ENCODE results near the gene CDK8.
"Not testable (repeated sequence)": the region's sequence is repeated elsewhere in the genome, so short reads cannot be mapped to it uniquely, and the experiment has no call there.

The CDK8 gene

DNA sequence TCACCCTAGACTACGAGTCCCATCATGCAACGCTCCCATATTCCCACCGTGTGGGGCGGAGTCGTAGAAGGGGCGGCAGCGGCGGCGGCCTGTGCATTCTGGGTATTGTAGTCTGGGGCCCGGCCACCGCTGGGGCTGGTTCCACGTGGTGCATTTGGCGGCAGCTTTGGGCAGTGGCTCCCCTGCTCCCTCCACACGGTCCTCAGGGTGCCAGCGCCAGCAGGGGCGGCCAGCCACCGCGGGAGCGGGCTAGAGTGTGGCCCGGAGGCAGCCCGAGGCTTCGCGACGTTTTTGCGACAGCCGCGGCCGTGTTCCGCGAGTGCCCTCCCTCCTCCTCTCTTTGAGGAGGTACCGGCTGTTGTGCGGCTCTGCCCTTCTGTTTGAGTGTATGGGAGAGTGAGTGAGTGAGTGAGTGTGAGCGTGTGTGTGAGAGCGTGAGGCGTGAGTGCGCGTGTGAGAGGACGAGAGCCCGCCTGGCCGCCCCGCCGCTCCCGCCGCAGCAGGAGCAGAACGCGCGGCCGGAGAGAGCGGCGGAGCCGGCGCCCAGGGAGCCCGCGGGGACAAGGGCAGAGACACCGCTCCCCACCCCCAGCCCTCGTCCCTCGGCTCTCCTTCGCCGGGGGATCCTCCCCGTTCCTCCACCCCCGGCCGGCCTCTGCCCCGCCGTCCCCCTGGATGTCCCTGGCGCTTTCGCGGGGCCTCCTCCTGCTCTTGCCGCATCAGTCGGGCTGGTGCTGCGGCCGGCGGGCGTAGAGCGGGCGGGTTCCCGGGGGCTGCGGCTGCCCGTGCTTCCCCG, at the start of gene CDK8:
TSS of gene CDK8 (plus strand) at position 343 of the 796 bp plus-strand sequence. CDS start 513 bp downstream, outside the sequence.
- DNase-seq: peak; percentile 90

DNA sequence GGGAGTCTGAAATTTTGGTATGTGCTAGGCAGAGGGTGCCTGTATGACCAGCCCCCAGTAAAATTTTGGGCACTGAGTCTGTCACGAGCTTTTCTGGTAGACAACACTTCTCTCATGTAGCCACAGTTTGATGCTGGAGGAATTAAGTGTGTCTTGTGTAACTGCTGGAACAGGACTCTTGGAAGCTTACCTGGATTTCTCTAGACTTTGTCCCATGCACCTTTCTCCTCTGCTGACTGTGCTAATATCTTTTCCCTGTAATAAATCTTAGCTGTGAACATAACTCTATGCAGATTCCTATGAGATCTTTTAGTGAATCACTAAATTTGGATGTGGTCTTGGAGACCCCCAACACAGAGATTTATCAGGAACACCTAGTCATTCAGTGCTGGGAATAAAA, 45.6 kb upstream of the CDK8 start:
- DNase-seq: no peak

DNA sequence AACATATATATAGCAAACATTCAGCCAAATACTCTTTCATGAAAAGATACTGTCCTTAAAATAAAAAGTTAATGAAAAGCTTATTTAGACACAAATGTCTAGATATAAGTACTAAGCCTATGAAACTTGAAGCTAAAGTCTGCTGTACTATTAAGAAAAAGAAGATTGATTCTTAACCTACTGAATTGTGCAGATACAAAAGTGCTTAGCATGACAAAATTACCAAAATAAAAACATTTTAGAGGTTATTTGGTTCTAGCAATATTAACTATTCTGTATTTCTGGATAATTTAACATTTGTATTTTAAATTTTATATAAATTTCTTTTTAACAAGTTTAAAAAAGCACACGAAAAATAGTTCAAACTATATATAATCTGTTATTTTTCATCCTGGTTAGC, 40.6 kb upstream of the CDK8 start:
- DNase-seq: no peak

DNA sequence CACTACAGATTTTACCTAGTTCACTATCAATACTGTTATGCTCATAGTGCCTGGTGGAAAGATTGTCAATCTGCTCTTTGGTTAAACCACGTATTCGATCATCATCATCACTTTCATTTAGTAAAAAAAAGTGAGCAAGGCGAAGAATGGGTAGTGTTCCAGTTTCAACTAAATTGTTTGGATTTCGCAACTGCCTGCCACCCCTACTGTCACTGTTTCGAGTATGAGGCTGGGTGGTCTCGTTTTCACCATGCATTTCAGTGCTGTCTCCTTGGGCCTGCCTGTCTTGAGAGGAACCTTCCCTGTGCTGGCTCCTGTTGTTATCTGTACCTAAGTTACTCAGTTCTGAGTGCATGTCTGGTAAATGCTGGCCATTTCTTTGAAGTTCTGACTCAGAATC, 39.9 kb upstream of the CDK8 start:
- no peak for DNase-seq

DNA sequence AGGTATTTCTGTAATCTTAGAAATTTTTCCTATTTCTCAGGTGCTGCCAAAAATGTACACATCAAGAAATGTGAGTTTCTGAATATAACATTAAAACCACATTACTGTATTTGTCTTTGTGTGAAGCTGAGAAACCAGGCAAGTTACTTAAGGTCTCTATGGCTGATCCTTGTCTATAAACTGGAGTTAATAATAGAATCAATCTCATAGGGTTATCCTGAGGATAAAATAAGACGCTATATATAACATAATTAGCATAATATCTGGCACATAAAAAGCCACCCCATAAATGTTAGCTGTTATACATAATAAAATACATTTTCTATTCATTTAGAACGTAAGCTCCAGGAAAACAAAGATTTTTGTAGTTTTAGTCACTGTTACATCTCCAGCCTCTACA, 37.9 kb upstream of the CDK8 start:
- no peak for DNase-seq

DNA sequence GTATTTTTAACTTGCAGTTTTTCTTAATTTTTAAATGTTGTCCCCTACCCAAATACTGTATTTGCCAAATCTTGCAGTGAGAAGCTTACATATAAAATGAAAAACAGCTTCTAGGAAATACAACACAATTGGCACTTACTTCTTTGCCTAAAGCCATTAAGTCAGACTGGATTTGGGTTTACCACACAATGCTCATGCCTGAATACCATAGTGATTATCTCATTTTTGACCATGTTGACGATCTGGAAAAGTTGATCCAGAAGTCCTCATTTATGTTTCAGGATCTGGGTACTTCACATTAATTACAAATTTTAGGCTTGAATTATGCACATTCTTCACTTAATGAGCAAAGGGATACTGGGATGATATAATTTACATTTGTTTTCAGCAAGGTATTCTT, 34.2 kb upstream of the CDK8 start:
- no peak for DNase-seq

DNA sequence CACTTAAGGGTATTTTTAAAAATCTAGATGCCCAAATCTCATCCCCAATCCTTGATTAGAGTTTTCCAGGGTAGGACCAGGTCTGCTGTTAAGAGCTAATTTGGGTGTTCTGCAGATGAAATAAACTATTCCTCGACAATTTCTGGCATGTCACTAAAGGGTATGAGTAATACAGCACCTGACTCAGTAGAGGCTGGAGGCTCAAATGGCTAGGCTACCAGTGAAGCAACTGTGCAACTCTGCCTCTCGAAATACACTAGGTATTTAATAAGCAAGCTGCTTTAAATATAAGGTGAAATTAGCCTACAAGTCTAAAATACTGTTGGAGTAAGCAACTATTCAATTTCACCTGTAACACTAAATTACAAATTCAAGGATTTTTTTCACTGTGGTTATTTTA, 33.4 kb upstream of the CDK8 start:
- DNase-seq: no peak

DNA sequence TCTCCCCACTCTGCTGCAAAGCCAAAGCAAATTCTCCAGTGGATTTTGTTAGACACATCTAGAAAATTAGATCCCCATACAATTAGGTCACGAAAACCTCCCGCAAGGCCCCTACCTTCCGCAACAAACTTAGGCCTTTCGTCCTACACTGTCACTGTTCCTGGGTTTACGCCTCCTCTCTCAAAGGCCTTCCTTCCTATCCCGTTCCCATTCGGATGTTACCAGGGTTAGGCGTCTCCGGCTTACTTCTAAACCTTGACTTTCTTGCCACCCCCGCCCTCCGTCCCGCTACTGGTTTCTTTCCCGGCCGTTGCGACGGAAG, 32.6 kb upstream of the CDK8 start:
- no peak for DNase-seq

DNA sequence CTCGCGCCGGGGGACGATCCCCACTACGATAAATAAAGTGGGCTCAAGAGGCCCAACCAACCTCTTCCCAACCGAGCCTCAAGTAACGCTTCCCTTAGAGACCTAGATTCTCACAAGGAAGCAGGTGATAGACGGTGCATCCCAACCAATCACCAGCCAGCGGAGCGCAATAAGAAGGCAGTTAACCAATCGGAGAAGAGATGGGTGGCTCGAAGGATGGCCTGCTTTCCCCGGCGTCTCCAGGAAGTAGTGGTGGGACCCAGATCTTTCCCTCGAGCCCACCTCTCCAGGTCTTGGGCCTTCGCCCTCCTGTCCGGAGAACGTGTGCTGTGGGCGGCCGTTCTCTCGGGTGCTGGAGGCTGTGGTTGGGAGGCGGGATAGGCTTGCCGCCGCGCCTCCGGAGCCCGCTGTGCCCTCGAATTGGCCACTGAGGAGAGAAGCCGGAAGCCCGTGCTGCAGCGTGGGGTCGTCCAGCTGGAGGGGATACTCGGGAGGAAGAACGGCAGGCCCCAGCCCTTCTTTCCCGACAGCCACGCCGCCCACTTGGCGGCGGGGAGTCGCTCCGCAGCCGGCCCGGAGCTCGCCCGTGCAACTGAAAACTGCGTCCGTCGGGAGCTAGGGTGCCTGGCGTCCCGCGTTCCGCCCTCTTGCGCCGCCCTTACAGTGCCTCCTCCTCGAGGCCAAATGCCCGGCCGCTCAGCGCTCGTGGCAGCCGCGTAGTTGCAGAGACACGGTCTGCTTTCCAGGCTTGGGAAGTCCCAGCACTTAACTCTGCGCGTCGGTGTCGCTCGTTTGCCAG, 32.0 kb upstream of the CDK8 start, which contains the start of gene RNF6:
TSS of gene RNF6 (minus strand) at position 594 of the 799 bp plus-strand sequence. CDS start 2,665 bp downstream, outside the sequence.
- peak; percentile 93 for DNase-seq

DNA sequence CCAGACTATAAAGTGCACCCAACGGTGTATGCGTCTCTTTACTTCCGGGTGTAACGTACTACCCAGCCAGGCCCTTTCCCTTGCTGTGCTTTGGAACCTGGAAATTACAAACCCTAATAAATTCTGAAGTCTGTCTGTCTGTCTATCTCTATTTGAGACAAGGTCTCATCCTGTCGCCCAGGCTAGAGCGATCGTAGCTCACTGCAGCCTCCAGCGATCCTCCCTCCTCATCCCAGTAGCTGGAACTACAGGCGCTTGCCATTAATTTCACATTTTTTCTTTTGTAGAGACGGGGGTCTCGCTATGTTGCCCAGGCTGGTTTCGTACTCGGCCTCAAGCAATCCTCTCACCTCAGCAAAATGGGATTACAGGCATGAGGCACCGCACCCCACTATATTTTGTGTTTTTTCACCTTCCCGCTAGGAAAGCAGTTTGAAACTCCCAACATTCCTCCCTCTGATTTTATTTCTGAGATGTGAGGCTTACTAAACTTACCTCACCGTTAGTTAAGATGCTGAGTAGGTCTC, 31.3 kb upstream of the CDK8 start:
- DNase-seq: no peak

DNA sequence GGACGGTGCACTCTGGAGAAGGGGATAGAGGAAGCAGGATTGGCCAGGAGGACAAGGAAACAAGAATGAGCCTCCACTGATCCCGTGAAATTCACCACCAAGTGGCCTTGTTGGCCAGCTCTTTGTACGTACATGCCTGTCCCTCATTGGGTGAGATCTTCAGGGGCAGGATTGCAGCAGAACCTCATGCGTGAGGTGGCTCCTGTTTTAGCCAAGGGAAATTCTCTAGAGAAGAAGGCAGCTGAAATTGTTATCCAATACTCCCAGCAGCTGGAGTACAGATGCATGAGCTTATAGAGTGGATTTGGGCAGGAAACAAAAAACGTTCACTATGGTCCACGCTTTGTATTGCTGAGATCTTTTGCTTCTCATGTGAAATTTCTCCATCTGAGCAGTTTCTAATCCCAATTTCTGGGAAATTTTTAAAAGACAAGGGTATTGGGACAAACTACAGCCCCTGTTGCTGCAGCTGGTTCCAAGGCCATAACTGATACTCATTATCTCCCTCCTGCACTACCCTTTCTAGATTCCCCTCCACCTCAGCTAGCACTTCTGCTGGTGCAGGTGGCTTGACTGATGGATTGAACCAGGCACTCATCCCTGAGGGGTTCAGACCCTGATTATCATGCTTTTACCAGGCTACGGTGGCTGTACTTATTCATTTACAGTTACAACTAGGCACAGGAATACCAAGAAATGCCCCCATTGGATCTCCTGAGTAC, 27.9 kb upstream of the CDK8 start:
- DNase-seq: no peak

DNA sequence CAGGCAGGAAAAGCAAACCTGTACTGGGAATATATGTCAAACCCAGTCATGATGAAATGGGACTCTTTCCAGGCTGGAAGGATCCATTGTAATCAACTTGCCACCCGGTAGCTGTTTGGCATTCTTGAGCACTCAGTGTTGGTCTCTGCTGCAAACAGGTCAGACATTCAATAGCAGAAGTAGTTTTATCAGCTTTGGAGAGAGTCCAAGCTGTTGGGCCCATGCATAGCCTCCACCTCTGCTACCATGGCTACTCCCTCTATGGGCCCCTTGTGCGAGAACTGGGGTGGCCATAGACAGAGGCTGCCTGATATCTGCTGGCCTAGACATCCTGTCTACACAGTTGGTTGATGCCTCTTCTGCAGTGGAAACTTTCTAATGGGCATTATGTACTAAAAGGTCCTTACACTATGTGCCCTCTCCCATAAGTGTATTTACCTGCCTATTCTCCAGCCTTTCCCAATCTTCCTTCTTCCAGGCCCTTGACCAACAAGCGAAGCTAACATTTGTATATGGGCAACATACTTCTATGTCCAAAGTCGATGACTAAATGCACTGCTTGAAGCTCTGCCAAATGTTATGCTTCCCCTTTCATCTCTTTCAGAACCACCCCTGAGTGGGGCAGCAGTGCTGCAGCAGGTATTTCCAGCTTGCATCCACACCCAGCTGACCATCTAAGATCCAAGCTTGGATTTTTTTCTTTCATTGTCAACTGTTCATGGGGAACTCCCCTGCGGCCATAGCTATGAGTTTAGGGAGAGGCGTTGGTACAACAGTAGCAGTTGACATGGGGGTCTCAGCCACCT, 26.6 kb upstream of the CDK8 start:
- DNase-seq: no peak

DNA sequence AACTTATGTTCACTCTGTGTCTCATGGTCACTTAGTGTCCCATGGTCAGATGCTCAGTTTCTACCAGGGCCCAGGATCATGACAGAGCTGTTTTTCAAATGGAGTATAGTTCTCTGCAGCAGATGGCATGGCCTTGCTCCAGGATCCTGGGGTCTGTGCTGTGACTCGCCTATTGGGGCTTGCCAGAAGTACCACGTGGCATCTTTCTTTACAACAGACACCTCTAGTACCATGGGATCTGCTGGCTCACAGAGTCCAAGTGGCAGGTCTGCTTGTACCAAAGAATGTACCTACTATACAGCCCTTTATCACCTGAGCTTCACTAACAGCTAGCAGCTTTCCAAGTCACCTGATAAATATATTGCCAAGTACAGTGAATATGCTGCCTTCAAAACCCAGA, 25.8 kb upstream of the CDK8 start:
- no peak for DNase-seq

DNA sequence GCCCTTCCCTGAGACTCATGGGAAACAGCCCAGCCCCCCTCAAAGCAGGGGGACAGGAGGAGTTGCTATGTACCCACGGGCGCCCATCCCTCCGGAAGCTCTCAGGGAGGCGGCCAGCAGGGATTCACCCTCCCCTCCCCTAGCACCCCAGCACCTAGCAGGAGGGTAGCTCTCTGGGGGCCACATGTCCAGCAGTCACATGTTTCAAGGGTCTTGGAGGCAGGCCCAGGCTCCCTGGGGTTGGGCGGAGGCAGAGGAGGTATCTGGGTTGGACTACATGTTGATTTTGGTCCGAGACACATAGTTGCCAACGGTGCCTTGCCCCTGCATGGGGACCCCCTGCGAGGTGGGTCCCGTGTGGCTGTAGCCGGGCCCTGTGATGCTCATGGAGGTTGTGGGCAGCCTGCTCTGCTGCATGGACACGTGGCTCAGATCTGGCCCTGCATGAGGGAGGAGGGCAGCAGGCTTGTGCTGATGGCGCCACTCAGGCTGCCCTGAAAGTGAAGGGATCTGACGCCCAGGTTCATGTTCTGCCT, 24.8 kb upstream of the CDK8 start:
- no peak for DNase-seq

DNA sequence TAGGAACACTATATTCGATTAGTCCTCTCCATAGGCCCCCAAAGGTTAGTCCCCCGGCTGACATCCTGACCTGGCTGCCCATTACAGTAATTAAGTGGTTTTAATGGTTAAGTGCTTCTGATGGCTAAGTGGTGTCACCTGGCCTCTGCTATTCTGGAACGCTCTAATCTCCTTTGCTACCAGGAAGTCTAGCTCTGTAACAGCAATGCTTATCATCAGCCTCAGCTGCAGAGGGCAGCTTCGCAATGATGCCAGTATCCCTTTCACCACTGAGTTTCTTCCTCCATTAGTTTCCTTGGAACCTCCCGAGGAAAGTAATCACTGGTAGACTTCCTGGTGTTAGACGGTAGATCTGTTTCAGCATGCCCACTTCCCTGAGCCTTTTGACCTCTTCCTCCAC, 23.2 kb upstream of the CDK8 start:
- DNase-seq: no peak

DNA sequence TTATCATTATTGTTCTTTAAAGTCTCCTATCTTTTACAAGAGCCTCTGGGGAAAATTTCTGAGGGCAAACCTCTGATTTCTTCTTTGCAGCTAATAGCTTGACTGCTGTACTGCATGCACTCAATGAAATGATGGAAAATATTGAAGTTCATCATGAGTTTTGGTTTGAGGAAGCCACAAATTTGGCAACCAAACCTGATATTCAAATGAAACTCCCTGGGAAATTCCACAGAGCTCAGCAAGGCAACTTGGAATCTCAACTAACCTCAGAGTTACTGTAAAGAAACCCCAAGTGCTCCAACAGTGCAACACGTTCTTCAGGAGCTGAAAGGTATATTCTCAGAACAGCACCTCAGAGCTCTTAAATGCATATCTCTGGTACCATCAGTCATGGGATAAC, 17.6 kb upstream of the CDK8 start:
- DNase-seq: no peak

DNA sequence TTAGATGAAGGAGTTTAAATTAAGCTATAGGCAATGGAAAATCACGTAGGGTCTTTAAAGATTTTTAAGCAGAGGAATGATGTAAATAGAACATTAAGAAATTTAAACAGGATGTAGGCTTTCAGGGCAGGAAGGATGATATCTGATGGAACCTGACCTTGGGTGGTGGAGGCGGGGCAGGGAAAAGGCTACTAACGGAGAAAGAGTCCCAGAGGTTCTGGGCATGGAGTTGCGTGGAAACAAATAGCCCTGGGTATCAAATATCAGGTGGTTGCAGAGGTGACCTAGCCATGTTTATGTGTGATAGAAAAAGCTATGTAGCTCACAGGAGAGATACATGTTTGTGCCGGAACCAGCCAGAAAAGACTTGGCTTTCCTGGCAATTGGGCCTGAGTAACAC, 7.8 kb upstream of the CDK8 start:
- DNase-seq: no peak

DNA sequence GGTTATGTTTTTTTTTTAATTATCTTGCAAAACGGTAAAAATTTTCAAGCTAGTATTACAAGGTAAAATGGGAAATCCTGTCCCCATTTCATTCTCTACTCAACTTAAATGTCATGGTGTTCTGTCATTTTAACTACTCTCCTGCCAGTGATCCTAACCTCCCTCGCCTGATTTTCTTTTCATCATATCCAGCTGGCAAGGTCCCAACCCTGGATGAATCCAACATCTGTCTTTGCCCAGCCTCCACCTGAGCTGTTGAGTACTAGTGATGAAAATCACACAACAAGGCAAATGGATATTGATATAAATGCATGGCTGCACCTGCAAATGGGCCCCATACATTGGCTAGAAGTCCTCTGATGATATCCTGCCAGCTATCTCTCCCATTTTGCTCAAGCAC, 6.9 kb upstream of the CDK8 start:
- DNase-seq: no peak

DNA sequence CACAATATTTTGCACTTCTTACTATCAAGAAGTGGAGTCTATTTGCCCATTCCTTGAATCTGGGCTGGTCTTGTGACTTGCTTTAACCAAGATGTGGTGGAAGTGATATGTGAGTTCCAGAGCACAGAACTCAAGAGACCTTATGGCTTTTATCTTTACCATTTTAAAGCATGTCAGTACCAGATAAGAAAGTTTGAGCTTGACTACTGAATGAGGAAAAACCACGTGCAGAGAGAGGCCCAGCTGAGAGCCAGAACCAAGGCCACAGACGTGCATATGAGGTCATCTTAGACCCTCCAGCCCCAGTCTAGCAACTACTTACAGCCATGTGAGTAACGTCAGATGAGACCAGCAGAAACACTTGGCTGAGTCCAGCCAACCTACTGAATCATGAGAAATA, 6.3 kb upstream of the CDK8 start:
- DNase-seq: no peak

DNA sequence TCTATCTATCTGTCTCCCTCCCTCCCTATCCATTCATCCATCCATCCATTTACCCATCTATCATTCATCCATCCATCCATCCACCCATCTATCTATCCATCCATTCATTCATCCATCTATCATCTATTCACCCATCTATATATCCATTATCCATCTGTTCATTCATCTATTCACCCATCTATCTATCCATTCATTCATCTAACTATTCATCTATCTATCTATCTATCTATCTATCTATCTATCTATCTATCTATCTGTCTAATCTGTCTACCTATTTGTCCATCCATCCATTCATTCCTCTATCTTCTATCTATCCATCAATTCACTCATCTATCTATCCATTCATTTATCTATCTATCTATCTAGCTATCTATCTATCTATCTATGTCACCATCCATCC, 4.4 kb upstream of the CDK8 start:
- no peak for DNase-seq

DNA sequence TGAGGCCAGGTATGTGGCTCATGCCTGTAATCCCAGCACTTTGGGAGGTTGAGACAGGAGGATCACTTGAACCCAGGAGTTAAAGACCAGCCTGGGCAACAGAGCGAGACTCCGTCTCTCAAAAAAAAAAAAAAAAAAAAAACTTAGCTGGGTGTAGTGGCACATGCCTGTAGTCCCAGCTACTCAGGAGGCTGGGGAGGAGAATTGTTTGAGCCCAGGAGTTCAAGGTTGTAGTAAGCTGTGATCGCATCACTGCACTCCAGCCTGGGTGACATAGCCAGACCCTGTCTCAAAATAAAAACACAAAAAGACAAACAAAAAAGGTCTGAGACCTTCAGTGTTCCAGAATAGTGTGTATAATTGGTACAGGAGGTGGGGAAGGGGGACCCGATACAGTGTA, 1.9 kb upstream of the CDK8 start:
- not testable (repeated sequence) for DNase-seq

DNA sequence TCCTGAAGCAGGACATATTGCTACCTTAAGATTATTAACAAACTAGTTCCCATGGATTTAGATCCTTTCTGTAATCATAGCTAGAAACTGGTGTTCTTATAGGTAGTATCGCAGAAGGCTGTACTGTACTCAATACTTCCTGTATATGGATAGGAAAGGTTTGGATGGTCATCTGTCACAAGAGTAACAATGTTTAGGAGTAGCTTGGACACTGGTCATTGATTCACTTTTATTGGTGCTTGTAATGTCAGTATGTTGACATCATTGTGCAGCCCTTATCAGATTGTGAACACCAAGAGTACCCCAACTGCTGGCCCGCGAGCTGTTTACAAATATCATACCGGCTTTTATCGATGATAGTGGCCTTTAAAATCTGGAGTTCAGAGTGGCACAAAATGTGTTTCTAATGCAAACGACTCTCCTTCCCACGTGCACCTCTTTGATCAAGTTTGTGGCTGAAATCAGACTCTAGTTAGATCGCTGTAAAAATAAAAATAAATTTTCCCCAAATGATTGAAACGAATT, 605 bp upstream of the CDK8 start:
- no peak for DNase-seq
